HG02885 (cell line): Measurements from ENCODE around the gene DHRS13.
"Not testable (repeated sequence)": the region's sequence is repeated elsewhere in the genome, so short reads cannot be mapped to it uniquely, and the experiment has no call there.

Experiments used
- ATAC-seq: cut with Tn5 transposase; IDR thresholded peaks from one replicate; pipeline ENCODE4 v1.9.1; 2021; ENCODE audit warnings: mild to moderate bottlenecking; ENCODE audit not compliant: unreplicated experiment, poor library complexity

The DHRS13 gene

DNA sequence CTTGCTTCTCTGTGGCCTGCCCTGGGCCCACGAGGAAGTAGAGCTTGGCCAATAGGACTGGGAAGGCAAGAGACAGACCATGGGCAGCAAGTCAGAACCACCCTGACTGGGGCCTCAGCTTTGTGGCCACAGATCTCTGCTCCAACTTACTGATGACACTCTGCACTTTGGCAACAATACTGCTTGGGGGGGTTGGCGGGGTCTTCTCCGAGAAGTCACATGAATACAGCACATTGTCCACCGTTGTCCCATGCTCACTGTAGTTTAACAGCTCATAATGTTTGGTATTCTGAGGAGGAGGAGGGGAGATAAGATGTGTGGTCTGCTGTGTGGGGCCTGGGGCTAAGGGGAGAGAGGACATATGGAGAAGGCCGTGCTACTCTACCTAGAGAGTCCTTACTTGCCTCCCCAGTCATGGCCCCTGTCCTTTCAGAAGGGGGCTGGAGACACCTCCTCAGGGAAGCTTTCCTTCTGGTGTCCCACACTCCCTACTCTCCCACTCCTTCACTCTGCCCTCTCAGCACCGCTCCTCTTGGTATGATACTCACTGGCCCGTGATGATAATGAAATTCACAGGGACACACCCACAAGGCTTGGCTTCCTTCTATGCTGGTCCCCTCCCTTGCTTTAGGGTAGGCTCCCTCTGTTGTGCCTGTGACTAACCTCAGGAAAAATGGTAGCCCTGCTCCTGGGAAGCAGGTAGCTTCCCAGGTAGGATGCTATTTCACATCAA is 4.0 kb upstream of the DHRS13 start:
- no peak for ATAC-seq

GRCh38 chr17:28906276-28906675 is 3.4 kb upstream of the DHRS13 start:
- no peak for ATAC-seq

GRCh38 chr17:28904800-28905199 is 1.9 kb upstream of the DHRS13 start:
- no peak for ATAC-seq

DNA sequence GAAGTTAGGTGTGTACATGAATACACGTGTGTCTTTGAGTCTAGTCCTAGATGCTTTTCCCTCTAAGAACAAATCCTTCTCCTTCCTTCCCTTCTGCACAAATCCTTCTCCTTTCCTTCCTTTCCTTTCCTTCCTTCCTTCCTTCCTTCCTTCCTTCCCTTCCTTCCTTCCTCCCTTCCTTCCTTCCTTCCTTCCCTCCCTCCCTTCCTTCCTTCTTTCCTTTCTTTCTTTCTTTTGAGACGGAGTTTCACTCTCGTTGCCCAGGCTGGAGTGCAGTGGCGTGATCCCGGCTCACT is 615 bp upstream of the DHRS13 start:
- ATAC-seq, result not testable (repeated sequence)

GRCh38 chr17:28901866-28902818 is 737 bp downstream of the DHRS13 start:
- ATAC-seq, result peak; percentile 39

GRCh38 chr17:28900986-28901726 is 1.7 kb downstream of the DHRS13 start:
- no peak for ATAC-seq

DNA sequence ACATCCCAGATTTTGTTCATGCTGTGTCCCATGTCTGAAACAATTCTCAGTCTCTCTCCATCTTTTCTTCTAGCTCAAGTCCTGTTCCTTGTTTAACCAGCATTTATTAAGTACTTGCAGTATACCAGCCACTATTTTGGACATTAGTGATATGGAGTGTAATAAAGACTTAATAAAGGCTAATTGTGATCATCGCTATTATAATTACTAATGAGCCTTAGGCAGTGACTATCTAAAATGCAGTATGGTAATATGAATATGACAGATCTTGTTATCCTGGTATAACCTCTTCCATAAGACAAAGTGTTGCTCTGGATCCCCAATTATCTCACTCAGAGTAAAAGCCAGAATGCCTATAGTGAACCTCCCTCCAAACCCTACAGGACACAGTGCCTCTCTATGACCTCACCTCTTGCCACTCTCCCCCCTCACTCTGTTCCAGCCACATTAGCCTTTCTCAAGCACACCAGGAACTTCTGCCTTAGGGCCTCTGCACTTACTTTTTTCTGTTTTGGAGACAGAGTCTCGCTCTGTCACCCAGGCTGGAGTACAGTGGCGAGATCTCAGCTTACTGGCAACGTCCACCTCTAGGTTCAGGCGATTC is 3.6 kb downstream of the DHRS13 start:
- ATAC-seq, result no peak

DNA sequence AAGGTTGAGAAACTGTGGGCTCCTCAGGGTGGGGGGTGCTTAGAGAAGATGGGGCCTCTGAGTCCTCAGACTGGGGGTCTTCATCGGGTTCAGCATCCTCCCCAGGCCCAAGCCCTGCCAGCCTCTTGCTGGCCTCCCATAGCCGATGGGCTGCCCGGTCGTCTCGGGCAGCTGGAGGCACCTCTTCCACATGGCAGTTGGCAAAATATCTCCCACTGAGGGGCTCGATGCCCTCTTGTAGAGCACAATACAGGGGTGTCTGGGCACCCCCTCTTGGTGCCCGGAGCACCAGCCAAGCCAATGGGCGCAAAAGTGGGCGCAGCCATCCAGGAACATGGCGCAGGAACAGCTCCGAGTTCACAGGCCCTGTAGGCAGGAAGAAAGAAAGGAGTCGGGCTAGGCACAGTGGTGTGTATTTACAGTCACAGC is 4.3 kb downstream of the DHRS13 start:
- ATAC-seq, result no peak

DNA sequence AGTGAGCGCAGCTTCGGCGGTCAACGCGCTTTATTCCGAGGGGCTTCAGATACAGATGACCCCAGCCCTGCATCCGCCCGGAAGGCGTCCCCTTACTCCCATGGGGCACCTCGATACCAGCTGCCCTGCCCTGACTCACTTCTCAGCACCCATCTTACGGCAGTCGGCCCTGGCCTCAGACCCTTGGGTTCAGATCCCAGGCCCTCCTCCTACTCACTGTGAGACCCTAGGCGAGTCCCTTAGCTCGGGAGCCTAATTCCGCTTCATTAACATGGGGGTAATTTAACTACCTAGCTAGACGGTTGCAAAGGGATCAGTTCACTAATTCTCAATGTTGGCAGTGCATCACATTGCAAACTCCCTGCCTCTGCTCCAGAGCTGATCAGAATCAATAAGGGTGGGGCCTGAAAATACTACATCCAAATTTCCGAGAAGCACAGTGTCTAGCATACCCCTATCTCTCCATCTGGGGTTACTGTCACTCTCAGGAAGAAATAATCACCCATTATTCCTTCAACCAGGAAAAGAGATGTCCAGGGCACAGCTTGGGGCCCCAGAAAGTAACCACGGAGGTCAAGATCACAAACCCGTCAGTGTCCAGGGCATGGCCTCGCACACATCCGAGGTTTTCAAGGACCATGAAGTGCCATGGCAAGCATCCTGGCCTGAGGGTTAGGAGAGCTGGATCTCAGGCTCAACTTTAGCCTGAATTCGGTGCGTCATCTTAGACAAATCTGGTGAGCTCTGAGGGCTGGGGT is 4.9 kb downstream of the DHRS13 start:
- ATAC-seq, result no peak

- ATAC-seq, result peak; percentile 42
Observed at GRCh38 chr17:28896884-28897768, 5.8 kb downstream of the DHRS13 start, which contains the start of gene FLOT2. Gene FLOT2, minus strand, starts transcription at chr17:28897733. Its CDS starts 159 bp downstream, at chr17:28897574.

DNA sequence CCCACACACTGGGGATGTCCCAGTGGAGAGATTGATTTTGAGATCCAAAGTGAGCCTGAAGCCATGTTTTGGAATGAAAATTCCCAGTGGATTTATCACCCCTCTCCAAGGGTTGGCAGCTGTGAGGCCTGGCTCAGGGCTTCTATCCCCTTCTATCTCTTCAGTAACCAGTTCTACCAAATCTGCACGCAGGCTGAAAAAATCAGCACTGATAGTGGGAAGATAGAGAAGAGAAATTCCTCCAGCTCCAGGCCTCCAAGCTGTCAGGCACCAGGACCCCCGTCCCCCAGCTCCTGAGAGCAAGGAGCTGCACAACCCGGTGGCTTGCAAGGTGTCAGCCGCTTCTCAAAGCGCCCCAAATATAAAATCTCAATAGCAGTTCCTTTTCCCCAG is 6.4 kb downstream of the DHRS13 start:
- ATAC-seq, result no peak

GRCh38 chr17:28895794-28896447 is 7.0 kb downstream of the DHRS13 start:
- no peak for ATAC-seq

DNA sequence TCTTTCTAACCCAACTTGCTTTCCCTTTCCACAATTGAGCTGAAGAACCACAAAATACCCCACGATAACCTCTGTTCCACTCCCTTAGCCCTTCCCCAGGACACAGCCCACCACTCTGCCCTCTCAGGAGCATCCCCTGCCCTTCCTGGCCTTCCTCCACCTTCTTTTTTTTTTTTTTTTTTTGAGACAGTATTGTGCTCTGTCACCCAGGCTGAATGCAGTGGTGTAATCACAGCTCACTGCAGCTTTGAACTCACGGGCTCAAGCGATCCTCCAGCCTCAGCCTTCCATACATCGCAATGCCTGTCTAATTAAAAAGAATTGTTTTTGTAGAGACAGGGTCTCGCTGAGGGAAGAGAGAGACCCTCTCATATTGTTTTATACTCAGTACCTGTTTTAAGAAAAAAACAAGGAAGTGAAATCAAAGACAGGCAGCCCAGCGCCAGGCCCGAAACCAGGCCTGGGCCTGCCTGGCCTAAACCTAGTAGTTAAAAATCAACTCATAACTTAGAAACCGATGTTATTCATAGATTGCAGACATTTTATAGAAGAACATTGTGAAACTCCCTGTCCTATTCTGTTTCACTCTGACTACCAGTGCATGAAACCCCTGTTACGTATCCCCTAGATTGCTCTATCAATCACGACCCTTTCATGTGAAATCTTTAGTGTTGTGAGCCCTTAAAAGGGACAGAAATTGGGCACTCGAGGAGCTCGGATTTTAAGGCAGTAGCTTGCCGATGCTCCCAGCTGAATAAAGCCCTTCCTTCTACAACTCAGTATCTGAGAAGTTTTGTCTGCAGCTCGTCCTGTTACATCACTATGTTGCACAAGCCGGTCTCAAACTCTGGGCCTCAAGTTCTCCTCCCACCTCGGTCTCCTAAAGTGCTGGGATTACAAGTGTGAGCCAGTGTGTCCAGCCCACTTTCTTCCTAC is 9.4 kb downstream of the DHRS13 start:
- ATAC-seq, result not testable (repeated sequence)

DNA sequence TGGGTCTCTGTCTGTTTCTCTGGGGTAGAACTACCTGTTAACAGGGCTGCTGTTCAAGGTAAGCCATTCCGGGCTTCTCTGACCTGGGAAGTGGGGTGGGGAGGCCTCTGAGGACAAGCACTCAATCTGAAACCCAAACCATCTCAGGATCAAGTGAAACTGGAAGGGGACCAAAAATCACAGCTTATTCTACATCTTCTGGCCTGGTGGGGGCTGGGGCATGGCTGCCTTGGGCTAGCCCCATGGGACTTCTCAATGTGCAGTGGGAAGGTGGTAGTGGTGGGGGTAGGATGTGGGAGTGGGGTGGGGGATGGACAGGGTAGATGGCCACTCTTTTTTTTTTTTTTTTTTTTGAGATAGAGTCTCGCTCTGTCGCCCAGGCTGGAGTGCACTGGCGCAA is 10.9 kb downstream of the DHRS13 start:
- no peak for ATAC-seq

GRCh38 chr17:28891201-28891600 is 11.7 kb downstream of the DHRS13 start:
- ATAC-seq, result no peak

- ATAC-seq, result no peak
Observed at GRCh38 chr17:28889996-28890395, 12.9 kb downstream of the DHRS13 start.

GRCh38 chr17:28888832-28889231 is 14.0 kb downstream of the DHRS13 start:
- no peak for ATAC-seq
